ENCODE data around the gene PTPN23. TPM values are rescaled to one million over a fixed set of nuclear protein-coding genes. Genes with fewer than 3 reads are reported as not detected.

The PTPN23 gene
- total and polyA plus RNA-seq, 9 of the 15 experiments (the other 6 are each of a cell fraction or from before 2014, with no cell fraction given), result 0.41 to 58.7 (median 7.2) TPM

DNA sequence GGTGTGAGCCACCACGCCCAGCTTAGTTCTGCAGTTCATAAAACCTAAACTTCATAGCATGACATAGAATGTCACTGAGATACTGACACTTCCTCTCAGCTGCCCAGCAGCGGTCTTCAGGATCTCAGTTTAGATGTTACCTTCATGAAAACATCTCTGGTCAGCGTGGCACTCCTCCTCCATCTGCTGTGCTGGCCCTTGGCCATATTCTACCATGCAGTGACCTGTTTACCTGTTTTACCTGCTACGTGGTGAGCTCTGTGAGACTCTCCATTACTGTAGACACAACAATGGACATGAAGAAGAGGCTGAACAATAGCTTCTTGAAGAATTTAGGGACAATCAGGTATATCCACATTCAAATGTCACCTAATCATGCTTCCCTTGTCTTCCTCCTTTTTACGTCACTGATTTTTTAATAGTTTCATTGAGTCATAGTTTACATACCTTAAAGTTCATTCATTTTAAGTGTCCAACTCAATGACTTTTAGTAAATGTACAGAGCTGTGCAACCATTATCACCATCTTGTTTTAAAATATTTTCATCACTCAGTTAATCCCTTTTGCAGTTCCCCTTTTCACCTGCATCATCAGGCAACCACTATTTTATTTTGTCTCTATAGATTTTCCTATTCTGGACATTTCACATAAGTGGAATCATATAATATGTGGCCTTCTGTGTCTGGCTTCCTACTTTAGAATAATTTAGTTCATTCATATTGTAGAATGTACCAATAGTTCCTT is 32.2 kb upstream of the PTPN23 start:
- WGBS (ENCODE audit: insufficient coverage, low coverage, missing lambda C conversion rate), result 62% methylated on average over 5 of the region's 5 CpGs
- Histone ChIP-seq H3K4me3 (no peak overlapping the region), H2AFZ (ENCODE audit: low read depth, low read length) (no peak overlapping the region), H3K36me3 (ENCODE audit: control insufficient read depth, insufficient read depth, low read length) (peaks cover 28% of the 10 kb centered on the region; the same call in 2 of the 3 replicates), H3K79me2 (ENCODE audit: control insufficient read depth, insufficient read depth, low read length) (no peaks in the 10 kb centered on the region), H4K20me1 (replicated peaks; ENCODE audit: control insufficient read depth, insufficient read depth, low read length) (peaks cover 4% of the 10 kb centered on the region; the same call in 1 of the 2 replicates), H3K27ac (ENCODE audit: extremely low read depth, low read depth, low read length) (no peak overlapping the region), H3K27me3 (ENCODE audit: control insufficient read depth in 2 of 2, insufficient read depth in 2 of 2, low read length in 2 of 2) (no peaks in the 10 kb centered on the region), H3K9me1 (ENCODE audit: control insufficient read depth, insufficient read depth, low read length) (no peaks in the 10 kb centered on the region), H3K9me3 (replicated peaks; ENCODE audit: control insufficient read depth, insufficient read depth, low read depth, low read length) (no peaks in the 10 kb centered on the region), H3K4me2 (ENCODE audit: insufficient read depth, low read length) (no peak overlapping the region), H3K4me1 (replicated peaks in 1 of 2; ENCODE audit: control insufficient read depth in 2 of 2, insufficient read depth in 2 of 2, low read length in 2 of 2) (peaks cover 16 to 24% of the 10 kb centered on the region in 2 experiments), H3K9ac (ENCODE audit: insufficient read depth in 1 of 2, low read depth in 2 of 2, low read length in 2 of 2) (no peak overlapping the region)
- ATAC-seq (no peak; the same call in 2 of the 3 replicates), DNase-seq (ENCODE audit: extremely low read depth in 1 of 4, low spot score in 3 of 4) (no peak), FAIRE-seq (no peak)
- in situ Hi-C loops (cut with MboI) (no loop called here), intact Hi-C loops (cut with micrococcal nuclease) (no loop called here)
- BruUV-seq (replicated peaks), result no TSS peak
- CTCF ChIA-PET (ENCODE audit: low intra/inter-chr PET ratio), result no interaction called here
- TF ChIP-seq SPI1 (IDR thresholded peaks at IDR 0.05; ENCODE audit: borderline replicate concordance, low read depth, low read length) (peak; percentile 79), NCOA4 (IDR thresholded peaks at IDR 0.05; ENCODE audit: partially characterized antibody) (no peak)
- POLR2A ChIA-PET, result interaction anchor here (1.9 kb wide), 1 partner anchor 11 kb away, joined by 6 read pairs; no protein-coding TSS in a partner anchor

DNA sequence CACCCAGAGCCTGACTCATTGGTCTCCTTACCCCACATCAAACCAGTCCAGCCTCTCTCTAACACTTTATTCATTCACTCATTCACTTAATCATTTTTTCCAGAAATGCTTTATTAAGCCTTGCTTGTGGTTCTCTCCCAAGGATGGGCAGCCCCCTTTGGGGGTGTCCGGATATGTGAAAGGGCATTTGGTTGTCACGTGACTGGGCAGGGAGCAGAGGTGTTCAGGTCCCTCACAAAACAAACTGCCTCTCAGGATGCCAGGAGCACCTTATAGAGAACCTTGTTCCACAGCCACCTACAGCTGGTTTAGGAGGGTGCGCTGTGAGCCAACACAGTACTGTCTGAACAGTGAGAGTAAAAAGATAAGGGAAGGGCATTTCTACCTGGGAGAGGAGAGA is 25.8 kb upstream of the PTPN23 start:
- Histone ChIP-seq H3K9ac (ENCODE audit: insufficient read depth in 1 of 2, low read depth in 2 of 2, low read length in 2 of 2) (no peak overlapping the region), H2AFZ (ENCODE audit: low read depth, low read length) (no peak overlapping the region), H3K27me3 (ENCODE audit: control insufficient read depth in 2 of 2, insufficient read depth in 2 of 2, low read length in 2 of 2) (no peaks in the 10 kb centered on the region), H3K9me3 (replicated peaks; ENCODE audit: control insufficient read depth, insufficient read depth, low read depth, low read length) (peaks cover 6% of the 10 kb centered on the region), H3K9me1 (ENCODE audit: control insufficient read depth, insufficient read depth, low read length) (no peaks in the 10 kb centered on the region), H3K79me2 (ENCODE audit: control insufficient read depth, insufficient read depth, low read length) (no peaks in the 10 kb centered on the region), H3K4me1 (replicated peaks in 1 of 2; ENCODE audit: control insufficient read depth in 2 of 2, insufficient read depth in 2 of 2, low read length in 2 of 2) (peaks cover 0 to 3% of the 10 kb centered on the region in 2 experiments; a peak in 2 of 5 replicates), H4K20me1 (replicated peaks; ENCODE audit: control insufficient read depth, insufficient read depth, low read length) (no peaks in the 10 kb centered on the region), H3K4me3 (no peak overlapping the region), H3K36me3 (ENCODE audit: control insufficient read depth, insufficient read depth, low read length) (no peaks in the 10 kb centered on the region), H3K4me2 (ENCODE audit: insufficient read depth, low read length) (no peak overlapping the region), H3K27ac (ENCODE audit: extremely low read depth, low read depth, low read length) (no peak overlapping the region)
- DNase-seq (ENCODE audit: extremely low read depth in 1 of 4, low spot score in 3 of 4) (no peak), ATAC-seq (no peak), FAIRE-seq (no peak)
- no TSS peak for BruUV-seq (replicated peaks)
- ChIA-PET CTCF (ENCODE audit: low intra/inter-chr PET ratio) (no interaction called here), POLR2A (interaction anchor here (0.6 to 1.3 kb wide), 4 partner anchors 25 to 682 kb away, joined by 3 to 4 read pairs (median 3); no protein-coding TSS in a partner anchor)
- intact Hi-C loops (cut with micrococcal nuclease) (no loop called here), in situ Hi-C loops (cut with MboI) (loop anchor here (10.0 kb wide), 1 partner anchor 640 kb away; the partner anchor contains the start of gene PRSS50)
- WGBS (ENCODE audit: insufficient coverage, low coverage, missing lambda C conversion rate), result 10% methylated on average over 3 of the region's 3 CpGs
- TF ChIP-seq, protein P1, sequence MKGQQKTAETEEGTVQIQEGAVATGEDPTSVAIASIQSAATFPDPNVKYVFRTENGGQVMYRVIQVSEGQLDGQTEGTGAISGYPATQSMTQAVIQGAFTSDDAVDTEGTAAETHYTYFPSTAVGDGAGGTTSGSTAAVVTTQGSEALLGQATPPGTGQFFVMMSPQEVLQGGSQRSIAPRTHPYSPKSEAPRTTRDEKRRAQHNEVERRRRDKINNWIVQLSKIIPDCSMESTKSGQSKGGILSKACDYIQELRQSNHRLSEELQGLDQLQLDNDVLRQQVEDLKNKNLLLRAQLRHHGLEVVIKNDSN (CRISPR knock-in tag; IDR thresholded peaks at IDR 0.05), result peak; percentile 34; the same call in 1 of the 2 replicates
- no peak for TF ChIP-seq RCOR1 (IDR thresholded peaks at IDR 0.05; ENCODE audit: borderline replicate concordance in 1 of 2, low read depth in 2 of 2, low read length in 2 of 2)
- TF ChIP-seq CBFA2T2 (conservative IDR thresholded peaks at IDR 0.05), result 0 out of 2 replicates have a peak, but pooled peaks have one; percentile 17
- TF ChIP-seq, protein P2, sequence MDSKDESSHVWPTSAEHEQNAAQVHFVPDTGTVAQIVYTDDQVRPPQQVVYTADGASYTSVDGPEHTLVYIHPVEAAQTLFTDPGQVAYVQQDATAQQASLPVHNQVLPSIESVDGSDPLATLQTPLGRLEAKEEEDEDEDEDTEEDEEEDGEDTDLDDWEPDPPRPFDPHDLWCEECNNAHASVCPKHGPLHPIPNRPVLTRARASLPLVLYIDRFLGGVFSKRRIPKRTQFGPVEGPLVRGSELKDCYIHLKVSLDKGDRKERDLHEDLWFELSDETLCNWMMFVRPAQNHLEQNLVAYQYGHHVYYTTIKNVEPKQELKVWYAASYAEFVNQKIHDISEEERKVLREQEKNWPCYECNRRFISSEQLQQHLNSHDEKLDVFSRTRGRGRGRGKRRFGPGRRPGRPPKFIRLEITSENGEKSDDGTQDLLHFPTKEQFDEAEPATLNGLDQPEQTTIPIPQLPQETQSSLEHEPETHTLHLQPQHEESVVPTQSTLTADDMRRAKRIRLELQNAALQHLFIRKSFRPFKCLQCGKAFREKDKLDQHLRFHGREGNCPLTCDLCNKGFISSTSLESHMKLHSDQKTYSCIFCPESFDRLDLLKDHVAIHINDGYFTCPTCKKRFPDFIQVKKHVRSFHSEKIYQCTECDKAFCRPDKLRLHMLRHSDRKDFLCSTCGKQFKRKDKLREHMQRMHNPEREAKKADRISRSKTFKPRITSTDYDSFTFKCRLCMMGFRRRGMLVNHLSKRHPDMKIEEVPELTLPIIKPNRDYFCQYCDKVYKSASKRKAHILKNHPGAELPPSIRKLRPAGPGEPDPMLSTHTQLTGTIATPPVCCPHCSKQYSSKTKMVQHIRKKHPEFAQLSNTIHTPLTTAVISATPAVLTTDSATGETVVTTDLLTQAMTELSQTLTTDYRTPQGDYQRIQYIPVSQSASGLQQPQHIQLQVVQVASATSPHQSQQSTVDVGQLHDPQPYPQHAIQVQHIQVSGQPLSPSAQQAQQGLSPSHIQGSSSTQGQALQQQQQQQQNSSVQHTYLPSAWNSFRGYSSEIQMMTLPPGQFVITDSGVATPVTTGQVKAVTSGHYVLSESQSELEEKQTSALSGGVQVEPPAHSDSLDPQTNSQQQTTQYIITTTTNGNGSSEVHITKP (IDR thresholded peaks at IDR 0.05; ENCODE audit: partially characterized antibody), result no peak
- peak; percentile 72 for TF ChIP-seq RAD51 (IDR thresholded peaks at IDR 0.05; ENCODE audit: borderline replicate concordance, low read depth)
